ENCODE results near the gene ITGA2B. TPM values are rescaled to one million over a fixed set of nuclear protein-coding genes. Genes with fewer than 3 reads are reported as not detected.

Gene ITGA2B
- total and polyA plus RNA-seq, 2 of the 13 experiments (the other 11 are each of a cell fraction or from before 2014, with no cell fraction given): 0.38 to 1.1 TPM

GRCh38 chr17:44344939-44345453 is 44.5 kb downstream of the ITGA2B start, which contains the start of gene GRN (continued):
- TF ChIP-seq, protein P1, sequence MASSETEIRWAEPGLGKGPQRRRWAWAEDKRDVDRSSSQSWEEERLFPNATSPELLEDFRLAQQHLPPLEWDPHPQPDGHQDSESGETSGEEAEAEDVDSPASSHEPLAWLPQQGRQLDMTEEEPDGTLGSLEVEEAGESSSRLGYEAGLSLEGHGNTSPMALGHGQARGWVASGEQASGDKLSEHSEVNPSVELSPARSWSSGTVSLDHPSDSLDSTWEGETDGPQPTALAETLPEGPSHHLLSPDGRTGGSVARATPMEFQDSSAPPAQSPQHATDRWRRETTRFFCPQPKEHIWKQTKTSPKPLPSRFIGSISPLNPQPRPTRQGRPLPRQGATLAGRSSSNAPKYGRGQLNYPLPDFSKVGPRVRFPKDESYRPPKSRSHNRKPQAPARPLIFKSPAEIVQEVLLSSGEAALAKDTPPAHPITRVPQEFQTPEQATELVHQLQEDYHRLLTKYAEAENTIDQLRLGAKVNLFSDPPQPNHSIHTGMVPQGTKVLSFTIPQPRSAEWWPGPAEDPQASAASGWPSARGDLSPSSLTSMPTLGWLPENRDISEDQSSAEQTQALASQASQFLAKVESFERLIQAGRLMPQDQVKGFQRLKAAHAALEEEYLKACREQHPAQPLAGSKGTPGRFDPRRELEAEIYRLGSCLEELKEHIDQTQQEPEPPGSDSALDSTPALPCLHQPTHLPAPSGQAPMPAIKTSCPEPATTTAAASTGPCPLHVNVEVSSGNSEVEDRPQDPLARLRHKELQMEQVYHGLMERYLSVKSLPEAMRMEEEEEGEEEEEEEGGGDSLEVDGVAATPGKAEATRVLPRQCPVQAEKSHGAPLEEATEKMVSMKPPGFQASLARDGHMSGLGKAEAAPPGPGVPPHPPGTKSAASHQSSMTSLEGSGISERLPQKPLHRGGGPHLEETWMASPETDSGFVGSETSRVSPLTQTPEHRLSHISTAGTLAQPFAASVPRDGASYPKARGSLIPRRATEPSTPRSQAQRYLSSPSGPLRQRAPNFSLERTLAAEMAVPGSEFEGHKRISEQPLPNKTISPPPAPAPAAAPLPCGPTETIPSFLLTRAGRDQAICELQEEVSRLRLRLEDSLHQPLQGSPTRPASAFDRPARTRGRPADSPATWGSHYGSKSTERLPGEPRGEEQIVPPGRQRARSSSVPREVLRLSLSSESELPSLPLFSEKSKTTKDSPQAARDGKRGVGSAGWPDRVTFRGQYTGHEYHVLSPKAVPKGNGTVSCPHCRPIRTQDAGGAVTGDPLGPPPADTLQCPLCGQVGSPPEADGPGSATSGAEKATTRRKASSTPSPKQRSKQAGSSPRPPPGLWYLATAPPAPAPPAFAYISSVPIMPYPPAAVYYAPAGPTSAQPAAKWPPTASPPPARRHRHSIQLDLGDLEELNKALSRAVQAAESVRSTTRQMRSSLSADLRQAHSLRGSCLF (CRISPR knock-in tag; IDR thresholded peaks at IDR 0.05; ENCODE audit: borderline replicate concordance): no peak
- TF ChIP-seq PCBP1 (IDR thresholded peaks at IDR 0.05; ENCODE audit: borderline replicate concordance, low read depth, low read length) (no peak), ZMYM3 (CRISPR knock-in tag; IDR thresholded peaks at IDR 0.05) (no peak; the same call in 1 of the 2 replicates), ZNF776 (CRISPR knock-in tag; IDR thresholded peaks at IDR 0.05) (0 out of 2 replicates have a peak, but pooled peaks have one; percentile 16), SIX1 (CRISPR knock-in tag; IDR thresholded peaks at IDR 0.05; ENCODE audit: borderline replicate concordance) (peak; percentile 42; the same call in 1 of the 2 replicates), ZNF615 (CRISPR knock-in tag; IDR thresholded peaks at IDR 0.05; ENCODE audit: borderline replicate concordance) (no peak; the same call in 1 of the 2 replicates), MLLT10 (CRISPR knock-in tag; IDR thresholded peaks at IDR 0.05) (no peak), ZFP36L2 (CRISPR knock-in tag; IDR thresholded peaks at IDR 0.05) (peak; percentile 57; the same call in 1 of the 2 replicates), SP4 (CRISPR knock-in tag; IDR thresholded peaks at IDR 0.05) (0 out of 2 replicates have a peak, but pooled peaks have one; percentile 50), ZNF224 (CRISPR knock-in tag; IDR thresholded peaks at IDR 0.05) (peak; percentile 23; the same call in 1 of the 2 replicates), ZNF331 (CRISPR knock-in tag; IDR thresholded peaks at IDR 0.05) (peak; percentile 84; the same call in 1 of the 2 replicates), ZKSCAN5 (CRISPR knock-in tag; IDR thresholded peaks at IDR 0.05) (no peak), BRF2 (CRISPR knock-in tag; IDR thresholded peaks at IDR 0.05) (no peak), FIP1L1 (IDR thresholded peaks at IDR 0.05; ENCODE audit: borderline replicate concordance, insufficient read depth, low read depth, low read length) (no peak), KAT7 (CRISPR knock-in tag; IDR thresholded peaks at IDR 0.05; ENCODE audit: borderline replicate concordance) (peak; percentile 60; the same call in 1 of the 2 replicates), ZNF770 (CRISPR knock-in tag; IDR thresholded peaks at IDR 0.05) (peak; percentile 75; the same call in 1 of the 2 replicates), SUZ12 (IDR thresholded peaks at IDR 0.05; ENCODE audit: low read depth, low read length) (no peak), ZNF362 (CRISPR knock-in tag; IDR thresholded peaks at IDR 0.05; ENCODE audit: borderline replicate concordance) (no peak), NCOA1 (CRISPR knock-in tag; IDR thresholded peaks at IDR 0.05) (no peak), ZNF383 (CRISPR knock-in tag; IDR thresholded peaks at IDR 0.05; ENCODE audit: borderline replicate concordance) (no peak), ZMAT3 (CRISPR knock-in tag; conservative IDR thresholded peaks at IDR 0.05) (peak; percentile 88; the same call in 1 of the 2 replicates)
